ENCODE data around the gene C12orf56.
A peak's percentile ranks its signal among the peaks of the same experiment; 100 is the strongest.

The C12orf56 gene

GRCh38 chr12:64390275-64390851 lies at the start of gene C12orf56:
Gene C12orf56, minus strand, starts transcription at chr12:64390758. Its CDS starts 193 bp downstream, at chr12:64390565.
- peak in 1 of 2 donors; percentile 7 for DNase-seq (ENCODE audit: low read depth in 2 of 2)

GRCh38 chr12:64440100-64440499 lies 49.5 kb upstream of the C12orf56 start:
- no peak for DNase-seq (ENCODE audit: low read depth in 2 of 2)

- DNase-seq (ENCODE audit: low read depth in 2 of 2) = no peak
Measured at GRCh38 chr12:64433915-64434314, 43.4 kb upstream of the C12orf56 start.

GRCh38 chr12:64431791-64432190 lies 41.2 kb upstream of the C12orf56 start:
- no peak for DNase-seq (ENCODE audit: low read depth in 2 of 2)

- DNase-seq (ENCODE audit: low read depth in 2 of 2) = no peak
Measured at GRCh38 chr12:64430886-64431285, 40.3 kb upstream of the C12orf56 start.

GRCh38 chr12:64428956-64429355 lies 38.4 kb upstream of the C12orf56 start:
- no peak for DNase-seq (ENCODE audit: low read depth in 2 of 2)

GRCh38 chr12:64427988-64428387 lies 37.4 kb upstream of the C12orf56 start:
- no peak for DNase-seq (ENCODE audit: low read depth in 2 of 2)

- DNase-seq (ENCODE audit: low read depth in 2 of 2) = no peak
Measured at GRCh38 chr12:64419696-64420095, 29.1 kb upstream of the C12orf56 start.

GRCh38 chr12:64418209-64418608 lies 27.7 kb upstream of the C12orf56 start:
- DNase-seq (ENCODE audit: low read depth in 2 of 2) = no peak

- no peak for DNase-seq (ENCODE audit: low read depth in 2 of 2)
Measured at GRCh38 chr12:64413884-64414283, 23.3 kb upstream of the C12orf56 start.

- no peak for DNase-seq (ENCODE audit: low read depth in 2 of 2)
Measured at GRCh38 chr12:64412459-64412858, 21.9 kb upstream of the C12orf56 start.

- DNase-seq (ENCODE audit: low read depth in 2 of 2) = no peak
Measured at GRCh38 chr12:64411427-64411826, 20.9 kb upstream of the C12orf56 start.

- no peak for DNase-seq (ENCODE audit: low read depth in 2 of 2)
Measured at GRCh38 chr12:64407342-64408223, 17.0 kb upstream of the C12orf56 start.

- DNase-seq (ENCODE audit: low read depth in 2 of 2) = peak; percentile 58 to 61
Measured at GRCh38 chr12:64404470-64405256, 14.1 kb upstream of the C12orf56 start.

- DNase-seq (ENCODE audit: low read depth in 2 of 2) = peak; percentile 87 to 91
Measured at GRCh38 chr12:64403707-64404469, 13.3 kb upstream of the C12orf56 start, which contains the start of gene XPOT. Gene XPOT, plus strand, starts transcription at chr12:64404392. Its CDS starts 5,644 bp downstream, at chr12:64410036.

GRCh38 chr12:64402181-64402580 lies 11.6 kb upstream of the C12orf56 start:
- no peak for DNase-seq (ENCODE audit: low read depth in 2 of 2)

GRCh38 chr12:64400041-64400440 lies 9.5 kb upstream of the C12orf56 start:
- no peak for DNase-seq (ENCODE audit: low read depth in 2 of 2)

GRCh38 chr12:64395739-64396138 lies 5.2 kb upstream of the C12orf56 start:
- DNase-seq (ENCODE audit: low read depth in 2 of 2) = no peak

GRCh38 chr12:64392221-64392620 lies 1.7 kb upstream of the C12orf56 start:
- no peak for DNase-seq (ENCODE audit: low read depth in 2 of 2)

- DNase-seq (ENCODE audit: low read depth in 2 of 2) = no peak
Measured at GRCh38 chr12:64389154-64389553, 1.4 kb downstream of the C12orf56 start.

GRCh38 chr12:64387197-64387816 lies 3.3 kb downstream of the C12orf56 start:
- DNase-seq (ENCODE audit: low read depth in 2 of 2) = no peak

Measured in stimulated activated CD4-positive, alpha-beta T cell treated with anti-CD3 and anti-CD28 coated beads, Interleukin-15, amount 100 ng/mL, for 48 hours (primary cell).